HG02981 (cell line): ENCODE data around the gene SEPTIN14.
"Not testable (repeated sequence)": the region's sequence is repeated elsewhere in the genome, so short reads cannot be mapped to it uniquely, and the experiment has no call there.

ENCODE experiments used
- ATAC-seq: cut with Tn5 transposase; IDR thresholded peaks from one replicate; pipeline ENCODE4 v1.9.1; 2021; ENCODE audit warnings: mild to moderate bottlenecking, moderate library complexity; ENCODE audit not compliant: unreplicated experiment

The SEPTIN14 gene

DNA sequence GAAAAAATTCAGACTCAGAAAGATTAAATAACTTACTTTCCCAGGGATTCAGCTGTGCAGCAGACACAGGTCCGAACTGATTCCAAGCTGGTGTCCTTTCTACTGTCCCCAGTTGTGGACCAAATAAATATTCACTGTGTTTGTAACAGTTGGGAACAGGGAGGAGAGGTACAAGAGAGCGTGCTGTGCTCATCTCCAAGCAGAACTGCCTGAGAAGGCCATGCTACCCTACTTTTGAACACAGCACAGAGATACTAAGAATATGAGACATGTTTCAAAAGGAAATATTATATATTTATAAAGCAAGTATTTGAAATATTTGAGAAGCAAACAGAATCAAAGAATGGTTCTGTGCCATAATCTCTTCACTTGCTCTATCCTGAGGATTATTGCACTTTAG, at the start of gene SEPTIN14:
Gene SEPTIN14 (minus strand): TSS at position 101 of the 400 bp plus-strand sequence. CDS start 756 bp downstream, outside the sequence.
- not testable (repeated sequence) for ATAC-seq

DNA sequence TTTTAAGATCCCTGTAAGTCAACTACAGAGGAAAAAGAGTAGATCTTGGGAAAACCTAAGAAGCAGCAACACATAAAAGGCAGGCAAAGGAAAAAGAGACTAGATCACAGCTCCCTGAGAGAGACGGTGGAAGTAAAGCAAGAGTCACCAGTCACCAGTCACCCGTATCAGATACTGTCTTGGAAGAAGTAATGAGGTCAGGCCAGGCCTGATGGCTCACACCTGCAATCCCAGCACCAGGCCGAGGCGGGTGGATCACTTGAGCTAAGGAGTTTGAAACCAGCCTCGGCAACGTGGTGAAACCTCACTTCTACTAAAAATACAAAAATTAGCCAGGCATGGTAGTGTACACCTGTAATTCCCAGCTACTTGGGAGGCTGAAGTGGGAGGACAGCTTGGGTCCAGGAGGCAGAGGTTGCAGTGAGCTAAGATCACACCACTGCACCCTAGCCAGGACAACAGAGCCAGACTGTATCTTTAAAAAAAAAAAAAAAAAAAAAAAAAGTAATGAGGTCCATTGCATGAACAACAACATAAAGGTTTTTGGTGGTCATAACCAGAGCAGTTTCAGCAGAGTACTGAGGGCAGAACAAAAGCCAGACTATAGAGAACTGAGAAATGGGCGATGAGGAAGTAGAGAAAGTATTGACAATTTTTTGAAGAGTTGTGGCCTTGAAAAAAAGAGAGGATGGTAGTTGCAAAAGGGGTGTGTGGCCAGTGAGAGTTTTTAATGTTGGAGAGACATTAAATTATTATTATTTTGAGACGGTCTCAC, 41.6 kb upstream of the SEPTIN14 start:
- peak; percentile 99 for ATAC-seq

GRCh38 chr7:55901059-55901458, 38.5 kb upstream of the SEPTIN14 start:
- not testable (repeated sequence) for ATAC-seq

DNA sequence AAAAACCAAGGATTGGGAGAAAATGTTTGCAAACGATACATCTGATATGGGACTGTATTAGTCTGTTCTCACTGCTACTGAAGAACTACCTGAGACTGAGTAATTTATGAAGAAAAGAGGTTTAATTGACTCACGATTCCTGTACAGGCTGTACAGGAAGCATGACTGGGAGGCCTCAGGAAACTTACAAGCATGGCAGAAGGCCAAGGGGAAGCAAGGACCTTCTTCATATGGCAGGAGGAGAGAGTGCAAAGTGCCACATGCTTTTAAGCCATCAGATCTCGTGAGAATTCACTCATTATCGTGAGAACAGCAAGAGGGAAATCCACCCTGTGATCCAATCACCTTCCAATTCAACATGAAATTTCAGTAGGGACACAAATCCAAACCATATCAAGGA, 35.7 kb upstream of the SEPTIN14 start:
- no peak for ATAC-seq

GRCh38 chr7:55895021-55895420, 32.5 kb upstream of the SEPTIN14 start:
- no peak for ATAC-seq

DNA sequence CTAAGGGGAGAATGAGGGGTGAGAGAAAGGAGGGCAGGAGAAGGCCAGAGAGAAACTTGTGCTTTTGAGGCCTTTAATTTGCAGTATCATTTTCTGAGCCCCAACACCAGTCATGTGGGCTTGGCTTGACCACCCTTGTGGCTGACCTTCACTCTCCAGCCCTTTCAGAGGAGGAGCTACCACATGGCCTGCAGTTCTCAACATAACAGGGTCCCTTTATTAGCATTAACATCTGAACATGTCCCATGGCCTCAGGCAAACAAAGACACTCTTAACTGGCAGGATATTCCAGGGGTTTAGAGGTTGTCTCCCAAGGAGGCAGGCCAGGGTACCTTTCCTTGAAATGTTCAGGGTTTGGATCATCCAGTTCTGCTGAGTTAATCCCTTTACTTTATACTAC, 31.4 kb upstream of the SEPTIN14 start:
- ATAC-seq, result no peak

DNA sequence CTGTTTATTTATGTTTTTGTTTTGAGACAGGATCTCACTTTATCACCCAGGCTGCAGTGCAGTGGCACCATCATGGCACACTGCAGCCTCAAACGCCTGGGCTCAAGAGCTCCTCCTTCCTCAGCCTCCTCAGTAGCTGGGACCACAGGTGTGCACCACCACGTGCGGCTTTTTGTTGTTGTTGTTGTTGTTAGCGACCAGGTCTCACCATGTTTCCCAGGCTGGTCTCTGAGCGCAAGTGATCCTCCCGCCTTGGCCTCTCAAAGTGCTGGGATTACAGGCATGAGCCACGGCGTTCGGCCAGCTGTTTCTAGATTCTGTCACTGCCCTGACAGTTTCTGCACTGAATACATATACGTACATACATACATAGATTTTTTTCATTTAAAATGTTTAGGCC, 25.8 kb upstream of the SEPTIN14 start:
- ATAC-seq, result not testable (repeated sequence)

DNA sequence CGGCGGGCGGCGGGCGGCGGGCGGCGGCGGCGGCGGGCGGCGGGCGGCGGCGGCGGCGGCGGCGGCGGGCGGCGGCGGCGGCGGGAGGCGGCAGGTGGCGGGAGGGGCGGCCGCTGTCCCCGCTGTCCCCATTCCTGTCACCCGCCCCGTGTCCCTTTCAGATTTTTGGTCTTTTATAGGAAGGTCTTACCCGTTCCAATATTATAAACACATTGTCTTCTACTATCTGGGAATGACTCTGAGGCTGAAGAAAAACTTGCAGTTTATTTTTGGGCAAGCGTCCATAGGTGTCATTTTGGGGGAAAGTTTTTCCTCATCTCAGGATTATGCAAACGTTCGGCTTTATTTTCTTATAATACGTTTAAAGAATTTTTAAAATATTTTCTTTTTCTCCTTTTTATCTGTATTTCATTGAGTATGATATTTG, 25.3 kb upstream of the SEPTIN14 start:
- ATAC-seq, result no peak

DNA sequence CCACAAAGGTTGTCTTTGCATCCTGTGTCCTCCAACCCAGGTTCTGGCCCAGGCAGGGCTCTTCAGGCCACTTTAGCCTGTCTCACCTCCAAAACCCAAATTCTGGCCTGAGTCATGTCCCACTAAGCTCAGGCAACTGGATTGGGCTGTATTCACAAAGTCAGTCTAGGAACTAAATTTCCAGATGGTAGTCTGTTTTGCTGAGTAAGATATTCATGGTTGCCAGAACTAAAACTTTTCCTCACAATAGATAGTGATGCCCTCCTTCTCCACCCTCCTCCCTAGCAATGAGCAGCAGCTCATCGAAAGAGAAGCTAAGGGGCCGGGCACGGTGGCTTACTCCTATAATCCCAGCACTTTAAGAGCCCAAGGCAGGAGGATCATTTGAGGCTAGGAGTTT, 21.8 kb upstream of the SEPTIN14 start:
- ATAC-seq, result no peak

DNA sequence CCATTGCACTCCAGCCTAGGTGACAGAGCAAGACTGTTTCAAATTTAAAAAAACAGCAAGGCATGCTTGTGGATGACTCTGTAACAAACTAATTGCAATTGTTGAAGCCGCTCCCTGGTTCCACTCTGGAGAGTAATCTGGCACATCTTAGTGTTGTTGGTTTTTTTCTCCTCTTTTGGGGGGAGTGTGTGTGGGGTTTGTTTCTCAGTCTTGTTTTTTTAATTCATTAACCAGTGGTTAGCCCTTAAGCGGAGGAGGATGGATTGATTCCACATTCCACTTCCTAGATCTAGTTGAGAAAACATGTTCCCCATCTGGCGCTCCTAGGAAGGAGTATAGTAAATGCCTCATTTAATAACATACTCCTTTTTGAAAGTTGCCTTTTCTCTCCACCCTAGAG, 16.1 kb upstream of the SEPTIN14 start:
- no peak for ATAC-seq

- ATAC-seq, result no peak
Measured at GRCh38 chr7:55877308-55877707, 14.8 kb upstream of the SEPTIN14 start.

DNA sequence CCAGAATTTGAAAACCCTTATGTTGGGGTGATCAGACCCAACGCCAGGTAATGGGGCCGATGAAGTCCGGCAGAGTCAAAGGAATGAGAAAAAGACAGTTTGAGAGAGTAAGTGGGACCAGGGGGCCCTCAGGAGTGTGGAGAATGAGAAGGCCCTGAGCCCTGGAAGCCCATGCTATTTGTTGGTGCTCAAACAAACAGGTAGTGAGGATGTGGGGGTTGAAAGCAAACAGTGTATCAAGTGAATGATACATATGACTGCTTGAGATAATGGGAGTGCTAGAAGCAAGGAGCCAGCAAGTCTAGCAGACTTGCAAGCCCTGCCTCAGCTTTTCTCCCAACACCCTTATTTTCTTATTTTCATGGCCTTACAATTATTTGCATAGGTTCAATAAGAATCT, 11.2 kb upstream of the SEPTIN14 start:
- no peak for ATAC-seq

GRCh38 chr7:55871932-55872485, 9.5 kb upstream of the SEPTIN14 start:
- no peak for ATAC-seq

GRCh38 chr7:55868989-55869388, 6.4 kb upstream of the SEPTIN14 start:
- not testable (repeated sequence) for ATAC-seq

DNA sequence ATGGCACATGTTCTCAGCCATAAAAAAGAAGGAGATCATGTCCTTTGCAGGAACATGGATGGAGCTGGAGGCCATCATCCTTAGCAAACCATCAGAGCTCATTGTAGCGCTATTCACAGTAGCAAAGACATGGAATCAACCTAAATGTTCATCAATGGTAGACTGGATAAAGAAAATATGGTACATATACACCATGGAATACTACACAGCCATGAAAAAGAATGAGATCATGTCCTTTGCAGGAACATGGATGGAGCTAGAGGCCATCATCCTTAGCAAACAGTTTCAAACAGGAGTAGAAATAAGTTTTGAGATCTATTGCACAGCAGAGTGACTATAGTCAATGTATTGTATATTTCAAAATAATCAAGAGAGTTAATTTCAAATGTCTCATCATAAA, 17.4 kb downstream of the SEPTIN14 start:
- not testable (repeated sequence) for ATAC-seq

DNA sequence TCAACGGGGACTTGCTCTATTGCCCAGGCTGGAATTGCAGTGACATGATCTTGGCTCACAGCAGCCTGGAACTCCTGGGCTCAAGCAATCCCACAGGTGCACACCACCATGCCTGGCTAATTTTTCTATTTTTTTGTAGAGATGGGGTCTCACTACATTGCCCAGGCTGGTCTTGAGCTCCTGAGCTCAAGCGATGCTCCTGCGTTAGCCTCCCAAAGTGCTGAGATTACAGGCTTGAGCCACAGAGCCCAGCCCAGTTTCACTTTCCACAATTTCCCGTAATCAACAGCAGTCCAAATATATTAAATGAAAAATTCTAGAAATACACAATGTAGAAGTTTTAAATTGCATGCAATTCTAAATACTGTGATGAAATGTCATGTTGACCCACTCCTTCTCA, 24.0 kb downstream of the SEPTIN14 start:
- ATAC-seq, result no peak

GRCh38 chr7:55827577-55827976, 35.0 kb downstream of the SEPTIN14 start:
- no peak for ATAC-seq

GRCh38 chr7:55818686-55819085, 43.9 kb downstream of the SEPTIN14 start:
- ATAC-seq, result no peak

DNA sequence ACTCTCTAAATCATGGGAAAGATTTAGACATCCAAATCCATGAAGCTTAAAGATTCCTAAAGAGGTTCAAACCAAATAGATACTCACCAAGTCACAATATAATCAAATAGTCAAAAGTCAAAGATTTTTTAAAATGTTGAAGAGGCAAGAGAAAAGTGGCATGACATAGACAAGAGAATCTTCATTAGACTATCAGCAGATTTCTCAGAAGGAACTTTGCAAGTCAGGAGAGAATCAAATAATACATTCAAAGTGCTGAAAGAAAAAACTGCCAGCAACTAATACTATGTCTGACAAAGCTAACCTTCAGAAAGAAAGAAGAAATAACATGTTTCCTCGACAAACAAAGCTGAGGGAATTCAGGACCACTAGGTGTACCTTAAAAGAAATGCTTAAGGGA, 65.3 kb downstream of the SEPTIN14 start:
- ATAC-seq, result not testable (repeated sequence)

DNA sequence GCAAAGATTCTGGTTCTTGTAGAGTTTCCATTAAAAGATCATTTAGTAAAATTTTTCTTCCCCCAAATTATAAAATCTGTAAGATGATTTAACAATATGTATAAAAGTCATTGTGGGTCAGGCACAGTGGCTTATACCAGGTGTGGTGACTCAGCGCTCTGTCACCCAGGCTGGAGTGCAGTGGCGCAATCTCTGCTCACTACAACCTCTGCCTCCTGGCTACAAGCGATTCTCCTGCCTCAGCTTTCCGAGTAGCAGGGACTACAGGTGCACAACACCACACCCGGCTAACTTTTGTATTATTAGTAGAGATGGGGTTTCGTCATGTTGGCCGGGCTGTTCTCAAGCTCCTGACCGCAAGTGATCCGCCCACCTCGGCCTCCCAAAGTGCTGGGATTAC, 68.0 kb downstream of the SEPTIN14 start:
- ATAC-seq, result no peak

DNA sequence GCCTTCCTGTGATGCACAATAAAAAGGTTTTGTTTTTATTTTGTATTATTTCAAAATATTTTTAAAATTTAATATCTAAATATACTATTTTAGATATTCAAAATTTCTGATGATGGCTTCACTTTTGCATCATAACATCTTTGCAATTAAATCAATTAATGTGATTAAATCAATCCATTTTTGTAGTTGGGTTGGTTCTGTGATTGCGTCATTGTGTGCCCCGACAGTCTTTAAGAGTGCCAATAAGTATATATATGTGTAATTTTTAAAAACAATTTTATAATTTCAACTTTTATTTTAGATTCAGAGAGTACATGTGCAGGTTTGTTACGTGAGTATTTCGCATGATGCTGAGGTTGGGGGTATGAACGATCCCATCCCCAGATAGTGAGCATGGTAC, 70.5 kb downstream of the SEPTIN14 start:
- ATAC-seq, result no peak

DNA sequence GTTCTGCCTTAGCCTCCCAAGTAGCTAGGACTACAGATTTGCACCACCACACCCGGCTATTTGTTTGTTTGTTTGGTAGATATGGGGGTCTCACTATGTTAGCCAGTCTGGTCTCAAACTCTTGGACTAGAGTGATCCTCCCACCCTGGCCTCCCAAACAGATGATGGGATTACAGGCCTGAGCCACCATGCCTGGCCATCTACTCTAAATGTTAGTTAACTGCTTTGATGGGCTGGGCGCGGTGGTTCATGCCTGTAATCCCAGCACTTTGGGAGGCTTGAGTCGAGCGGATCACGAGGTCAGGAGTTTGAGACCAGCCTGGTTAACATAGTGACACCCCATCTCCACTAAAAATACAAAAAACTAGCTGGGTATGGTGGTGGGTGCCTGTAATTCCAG, 74.8 kb downstream of the SEPTIN14 start:
- ATAC-seq, result no peak

DNA sequence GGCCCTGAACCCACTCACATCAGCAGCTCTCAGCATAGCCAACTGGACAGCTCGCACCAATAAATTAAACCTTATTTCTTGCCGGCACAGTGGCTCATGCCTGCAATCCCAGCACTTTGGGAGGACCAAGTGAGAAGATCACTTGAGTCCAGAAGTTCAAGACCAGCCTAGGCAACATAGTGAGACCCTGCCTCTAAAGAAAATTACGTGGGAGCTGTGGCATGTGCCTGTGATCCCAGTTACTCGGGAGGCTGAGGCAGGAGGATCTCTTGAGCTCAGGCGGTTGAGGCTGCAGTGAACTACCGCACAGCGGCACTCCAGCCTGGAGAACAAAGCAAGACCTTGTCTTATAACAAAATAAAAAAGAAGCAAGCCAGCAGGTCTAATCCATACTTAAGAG, 75.7 kb downstream of the SEPTIN14 start:
- ATAC-seq, result no peak
